ENCODE measurements around the gene SGCA.

SGCA gene

GRCh38 chr17:50210240-50211225 lies 44.7 kb downstream of the SGCA start:
- DNase-seq: no peak

- DNase-seq: no peak
Observed at GRCh38 chr17:50211249-50212120, 45.7 kb downstream of the SGCA start.

GRCh38 chr17:50212121-50212843 lies 46.5 kb downstream of the SGCA start:
- DNase-seq: no peak

GRCh38 chr17:50213026-50214022 lies 47.5 kb downstream of the SGCA start:
- no peak for DNase-seq

- no peak for DNase-seq
Observed at GRCh38 chr17:50214976-50215760, 49.4 kb downstream of the SGCA start.

GRCh38 chr17:50217591-50217990 lies 51.8 kb downstream of the SGCA start:
- DNase-seq: no peak

- no peak for DNase-seq
Observed at GRCh38 chr17:50218071-50218759, 52.4 kb downstream of the SGCA start.

GRCh38 chr17:50218771-50219315 lies 53.0 kb downstream of the SGCA start:
- no peak for DNase-seq

GRCh38 chr17:50219342-50219741 lies 53.5 kb downstream of the SGCA start:
- no peak for DNase-seq

GRCh38 chr17:50219939-50220465 lies 54.2 kb downstream of the SGCA start:
- DNase-seq: no peak

GRCh38 chr17:50220811-50221210 lies 55.0 kb downstream of the SGCA start:
- no peak for DNase-seq

- no peak for DNase-seq
Observed at GRCh38 chr17:50221266-50221863, 55.6 kb downstream of the SGCA start.

- no peak for DNase-seq
Observed at GRCh38 chr17:50221864-50222545, 56.2 kb downstream of the SGCA start.

- DNase-seq: no peak
Observed at GRCh38 chr17:50222922-50223321, 57.1 kb downstream of the SGCA start.

Measured in NCI-H1105 treated with DMSO at 0.1 percent for 48 hours (cell line).